Measurements from ENCODE around the gene RAB31.

Gene RAB31

DNA sequence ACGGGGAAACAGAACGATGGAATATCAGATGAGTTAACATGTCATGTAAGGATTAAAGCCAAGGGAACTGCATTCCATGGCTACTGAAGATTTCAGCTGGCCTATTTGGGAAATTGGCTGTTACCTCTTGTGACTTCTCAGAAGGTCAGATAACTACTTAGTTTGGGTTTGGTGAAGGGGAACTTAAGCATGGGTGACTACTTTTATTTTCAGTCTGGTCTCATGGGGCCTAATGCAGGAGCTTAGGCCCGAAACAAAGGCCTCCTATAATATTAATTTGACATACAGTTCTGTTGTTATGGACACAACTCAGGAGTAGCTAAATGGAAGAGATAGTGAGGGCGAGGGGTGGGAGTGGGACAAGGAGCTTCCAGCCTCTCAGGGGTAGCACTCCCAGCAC lies 133.7 kb downstream of the RAB31 start:
- Histone ChIP-seq H3K27me3 (replicated peaks) (no peaks in the 10 kb centered on the region), H3K36me3 (replicated peaks) (peaks cover 30% of the 10 kb centered on the region), H3K4me3 (ENCODE audit: low read depth, low read length) (no peak overlapping the region), H3K27ac (no peak overlapping the region)
- TF ChIP-seq, protein P1, sequence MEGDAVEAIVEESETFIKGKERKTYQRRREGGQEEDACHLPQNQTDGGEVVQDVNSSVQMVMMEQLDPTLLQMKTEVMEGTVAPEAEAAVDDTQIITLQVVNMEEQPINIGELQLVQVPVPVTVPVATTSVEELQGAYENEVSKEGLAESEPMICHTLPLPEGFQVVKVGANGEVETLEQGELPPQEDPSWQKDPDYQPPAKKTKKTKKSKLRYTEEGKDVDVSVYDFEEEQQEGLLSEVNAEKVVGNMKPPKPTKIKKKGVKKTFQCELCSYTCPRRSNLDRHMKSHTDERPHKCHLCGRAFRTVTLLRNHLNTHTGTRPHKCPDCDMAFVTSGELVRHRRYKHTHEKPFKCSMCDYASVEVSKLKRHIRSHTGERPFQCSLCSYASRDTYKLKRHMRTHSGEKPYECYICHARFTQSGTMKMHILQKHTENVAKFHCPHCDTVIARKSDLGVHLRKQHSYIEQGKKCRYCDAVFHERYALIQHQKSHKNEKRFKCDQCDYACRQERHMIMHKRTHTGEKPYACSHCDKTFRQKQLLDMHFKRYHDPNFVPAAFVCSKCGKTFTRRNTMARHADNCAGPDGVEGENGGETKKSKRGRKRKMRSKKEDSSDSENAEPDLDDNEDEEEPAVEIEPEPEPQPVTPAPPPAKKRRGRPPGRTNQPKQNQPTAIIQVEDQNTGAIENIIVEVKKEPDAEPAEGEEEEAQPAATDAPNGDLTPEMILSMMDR (IDR thresholded peaks at IDR 0.05; ENCODE audit: low read depth, low read length, missing control alignments): no peak
- no peak for DNase-seq
- in situ Hi-C loops (cut with HindIII; ENCODE audit: low pct_ligation_motif_present, low sequenced_read_pairs): no loop called here

- Histone ChIP-seq H3K4me3 (ENCODE audit: low read depth, low read length) (no peak overlapping the region), H3K27me3 (replicated peaks) (no peaks in the 10 kb centered on the region), H3K27ac (no peak overlapping the region), H3K36me3 (replicated peaks) (peaks cover 35% of the 10 kb centered on the region)
- TF ChIP-seq, protein P1 (IDR thresholded peaks at IDR 0.05; ENCODE audit: low read depth, low read length, missing control alignments): no peak
- in situ Hi-C loops (cut with HindIII; ENCODE audit: low pct_ligation_motif_present, low sequenced_read_pairs): no loop called here
- no peak for DNase-seq
Measured at GRCh38 chr18:9842448-9842847, 134.3 kb downstream of the RAB31 start.

GRCh38 chr18:9845256-9845655 lies 137.2 kb downstream of the RAB31 start:
- in situ Hi-C loops (cut with HindIII; ENCODE audit: low pct_ligation_motif_present, low sequenced_read_pairs): no loop called here

DNA sequence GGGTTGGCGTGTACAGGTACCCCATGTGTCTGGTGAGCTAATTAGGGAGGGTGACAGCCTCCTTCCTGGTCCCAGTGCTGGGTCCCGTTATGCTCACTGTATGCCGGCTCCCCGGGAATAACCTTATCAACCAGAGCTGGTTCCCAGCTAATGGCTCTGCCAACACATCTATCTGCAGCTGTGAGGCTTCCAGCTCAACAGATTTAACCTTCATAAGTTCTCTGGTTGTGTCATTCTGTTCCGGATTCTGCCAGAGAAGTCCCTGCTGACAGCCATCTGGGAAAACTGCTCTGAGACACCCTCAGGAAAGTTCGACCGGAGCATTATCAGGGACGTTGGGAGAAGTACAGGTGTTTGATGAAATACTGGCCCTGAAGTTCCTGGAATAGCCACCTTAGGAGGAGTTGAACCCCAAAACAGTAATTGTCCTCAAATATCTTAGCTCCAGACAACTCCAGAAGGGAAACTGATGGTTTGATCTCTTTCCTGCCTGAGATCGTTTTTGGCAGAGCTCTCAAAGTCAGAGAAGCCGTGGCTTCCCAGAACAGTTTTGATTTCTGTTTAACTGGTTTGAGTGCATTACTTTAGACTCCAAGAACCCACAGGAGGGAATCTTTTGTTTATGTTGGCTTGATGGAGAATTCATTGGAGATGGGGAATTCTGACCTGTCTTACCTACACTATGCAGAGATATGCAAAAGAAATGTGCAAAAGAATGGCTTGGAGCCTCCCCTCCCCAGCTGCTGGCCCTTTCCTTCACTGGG lies 138.2 kb downstream of the RAB31 start:
- Histone ChIP-seq H3K4me3 (ENCODE audit: low read depth, low read length) (no peak overlapping the region), H3K36me3 (replicated peaks) (peaks cover 29% of the 10 kb centered on the region), H3K27ac (no peak overlapping the region), H3K27me3 (replicated peaks) (no peaks in the 10 kb centered on the region)
- no peak for DNase-seq
- in situ Hi-C loops (cut with HindIII; ENCODE audit: low pct_ligation_motif_present, low sequenced_read_pairs): no loop called here
- TF ChIP-seq, protein P1 (IDR thresholded peaks at IDR 0.05; ENCODE audit: low read depth, low read length, missing control alignments): no peak

More at GRCh38 chr18:9845256-9845655, 137.2 kb downstream of the RAB31 start:
- Histone ChIP-seq H3K27me3 (replicated peaks) (no peaks in the 10 kb centered on the region), H3K27ac (no peak overlapping the region), H3K4me3 (ENCODE audit: low read depth, low read length) (no peak overlapping the region), H3K36me3 (replicated peaks) (peaks cover 31% of the 10 kb centered on the region)
- no peak for DNase-seq
- TF ChIP-seq, protein P1 (IDR thresholded peaks at IDR 0.05; ENCODE audit: low read depth, low read length, missing control alignments): no peak

DNA sequence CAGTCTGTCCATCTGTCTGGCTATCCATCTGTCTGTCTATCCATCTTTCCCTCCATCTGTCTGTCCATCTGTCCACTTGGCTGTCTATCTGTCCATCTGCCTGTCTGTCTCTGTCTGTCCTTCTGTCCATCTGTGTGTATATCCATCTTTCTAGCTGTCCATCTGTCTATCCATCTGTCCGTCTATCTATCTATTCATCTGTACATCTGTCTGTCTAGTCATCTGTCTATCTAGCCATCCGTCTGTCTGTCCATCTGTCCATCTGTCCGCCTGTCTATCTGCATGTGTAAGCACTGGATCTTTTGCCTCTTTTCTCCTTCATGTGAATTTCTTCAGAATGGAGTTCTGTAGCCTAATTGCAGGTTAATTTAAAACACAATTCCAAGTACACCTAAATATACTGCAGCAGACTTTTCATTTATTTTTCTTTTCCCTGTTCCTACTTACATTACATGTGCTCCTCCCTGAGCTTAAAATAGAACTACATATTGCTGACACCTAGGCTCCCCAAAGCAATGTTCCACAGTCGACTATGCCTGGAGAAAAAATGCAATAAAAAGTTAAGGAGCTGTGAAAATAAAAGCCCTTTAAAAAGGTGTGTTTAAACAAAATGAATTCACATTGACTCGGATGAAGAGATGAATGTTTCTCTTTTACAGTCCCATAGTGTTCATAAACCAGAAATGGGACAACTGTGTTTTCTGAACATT lies 140.2 kb downstream of the RAB31 start:
- Histone ChIP-seq H3K27me3 (replicated peaks) (no peaks in the 10 kb centered on the region), H3K4me3 (ENCODE audit: low read depth, low read length) (no peak overlapping the region), H3K36me3 (replicated peaks) (peaks cover 27% of the 10 kb centered on the region), H3K27ac (no peak overlapping the region)
- in situ Hi-C loops (cut with HindIII; ENCODE audit: low pct_ligation_motif_present, low sequenced_read_pairs): no loop called here
- TF ChIP-seq, protein P1 (IDR thresholded peaks at IDR 0.05; ENCODE audit: low read depth, low read length, missing control alignments): no peak
- DNase-seq: no peak
